ENCODE data around the gene TRDN.

TRDN gene

DNA sequence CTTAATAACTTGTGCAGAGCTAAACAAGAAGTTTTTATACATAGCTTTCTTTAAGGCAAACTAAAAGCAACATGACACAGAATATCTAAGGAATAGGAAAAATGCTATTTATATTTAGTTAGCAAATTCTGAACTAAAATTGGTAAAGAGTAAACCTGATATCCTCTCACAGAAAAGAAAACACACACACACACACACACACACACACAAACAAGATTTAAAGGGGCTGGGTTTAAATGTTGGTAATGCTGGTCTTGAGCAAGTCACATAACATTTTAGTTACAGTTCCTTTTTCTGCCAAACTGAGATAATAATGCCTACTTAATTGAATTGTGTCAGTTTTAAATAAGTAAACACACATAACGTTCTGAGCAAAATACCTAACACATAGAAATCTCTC is 1.6 kb downstream of the TRDN start:
- Histone ChIP-seq H3K27me3 (no peaks in the 10 kb centered on the region), H3K4me3 (no peak overlapping the region), H3K4me1 (no peaks in the 10 kb centered on the region), H3K36me3 (no peaks in the 10 kb centered on the region), H3K4me2 (no peak overlapping the region), H4K20me1 (no peaks in the 10 kb centered on the region), H3K27ac (no peak overlapping the region), H3K9ac (no peak overlapping the region), H3K9me3 (no peaks in the 10 kb centered on the region)
- TF ChIP-seq Cebpa-rat (IDR thresholded peaks at IDR 0.05): no peak

DNA sequence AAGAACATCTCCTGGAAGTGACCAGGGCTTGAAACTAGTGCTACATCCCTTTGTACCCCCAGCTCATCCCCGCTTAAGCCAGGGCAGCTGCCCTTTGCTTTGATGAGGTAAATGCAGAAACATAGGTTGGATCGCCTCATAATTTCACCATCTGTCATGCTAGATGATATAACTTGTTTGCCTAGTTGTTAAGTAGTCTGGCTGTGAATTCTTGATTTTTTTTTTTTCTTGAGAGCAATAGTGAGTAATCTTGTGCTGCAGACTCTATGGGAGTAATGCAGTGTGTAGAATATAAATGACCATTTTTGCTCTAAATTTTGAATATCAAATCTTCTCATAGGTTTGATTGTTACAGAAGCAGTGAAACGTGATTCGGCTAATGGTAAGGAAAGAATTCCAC is 4.1 kb downstream of the TRDN start:
- H3K4me1 ChIP-seq: no peaks in the 10 kb centered on the region
- H3K9me3 ChIP-seq: no peaks in the 10 kb centered on the region
- no peak overlapping the region for H3K27ac ChIP-seq
- H3K27me3 ChIP-seq: no peaks in the 10 kb centered on the region
- no peak overlapping the region for H3K9ac ChIP-seq
- H3K36me3 ChIP-seq: no peaks in the 10 kb centered on the region
- H3K4me3 ChIP-seq: no peak overlapping the region
- no peak for TF ChIP-seq Cebpa-rat (IDR thresholded peaks at IDR 0.05)
- no peaks in the 10 kb centered on the region for H4K20me1 ChIP-seq
- no peak overlapping the region for H3K4me2 ChIP-seq

DNA sequence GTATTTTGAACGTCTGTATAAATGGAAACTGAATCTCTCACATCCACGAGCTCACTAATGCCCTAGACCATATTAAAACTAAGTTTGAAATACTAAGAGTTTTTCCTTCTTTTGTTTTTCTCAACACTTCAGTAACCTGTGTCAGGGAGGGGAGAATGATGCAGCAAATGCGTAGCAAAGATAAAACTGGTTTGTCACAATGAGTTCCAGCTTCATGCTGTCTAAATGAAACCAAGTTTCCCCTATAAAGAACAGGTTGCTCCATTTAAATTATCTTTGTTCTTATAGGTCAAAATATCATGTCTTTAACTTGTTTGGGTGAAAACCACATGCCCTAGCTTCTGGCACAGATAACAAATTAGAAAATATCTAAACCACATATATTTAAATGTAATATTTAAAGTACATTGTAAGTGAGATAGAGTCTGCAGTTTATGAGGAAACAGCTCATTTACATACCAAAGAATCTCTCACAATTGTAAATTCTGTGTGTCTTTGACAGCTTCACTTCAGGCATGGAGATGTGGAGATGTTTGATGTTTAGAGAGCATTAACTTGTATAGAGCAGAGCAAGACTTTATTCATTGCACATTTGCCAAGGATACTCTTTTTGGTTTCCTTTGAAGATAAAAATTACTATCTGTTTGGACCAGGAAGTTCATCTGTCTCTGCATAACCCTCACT is 7.3 kb downstream of the TRDN start:
- H3K27me3 ChIP-seq: no peaks in the 10 kb centered on the region
- no peaks in the 10 kb centered on the region for H4K20me1 ChIP-seq
- H3K9ac ChIP-seq: no peak overlapping the region
- no peak for TF ChIP-seq Cebpa-rat (IDR thresholded peaks at IDR 0.05)
- no peaks in the 10 kb centered on the region for H3K9me3 ChIP-seq
- H3K4me2 ChIP-seq: no peak overlapping the region
- no peaks in the 10 kb centered on the region for H3K36me3 ChIP-seq
- H3K4me1 ChIP-seq: no peaks in the 10 kb centered on the region
- no peak overlapping the region for H3K27ac ChIP-seq
- no peak overlapping the region for H3K4me3 ChIP-seq

DNA sequence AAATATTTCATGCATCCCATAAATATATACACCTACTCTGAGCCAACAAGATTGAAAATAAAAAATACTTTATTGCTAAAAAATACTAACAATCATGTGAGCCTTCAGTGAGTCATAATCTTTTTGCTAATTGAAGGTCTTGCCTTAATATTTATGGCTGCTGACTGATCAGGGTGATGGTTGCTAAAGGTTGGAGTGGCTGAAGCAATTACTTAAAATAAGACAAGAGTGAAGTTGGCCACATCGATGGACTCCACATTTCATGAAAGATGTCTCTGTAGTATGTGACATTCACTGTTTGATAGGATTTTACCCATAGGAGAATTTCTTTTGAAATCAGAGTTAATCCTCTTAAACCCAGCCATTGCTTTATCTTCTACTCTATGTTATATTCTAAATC is 11.1 kb downstream of the TRDN start:
- H3K4me1 ChIP-seq: no peaks in the 10 kb centered on the region
- no peak for TF ChIP-seq Cebpa-rat (IDR thresholded peaks at IDR 0.05)
- H4K20me1 ChIP-seq: no peaks in the 10 kb centered on the region
- H3K27ac ChIP-seq: no peak overlapping the region
- no peak overlapping the region for H3K9ac ChIP-seq
- no peak overlapping the region for H3K4me3 ChIP-seq
- H3K4me2 ChIP-seq: no peak overlapping the region
- H3K36me3 ChIP-seq: no peaks in the 10 kb centered on the region
- H3K27me3 ChIP-seq: no peaks in the 10 kb centered on the region
- H3K9me3 ChIP-seq: no peaks in the 10 kb centered on the region

DNA sequence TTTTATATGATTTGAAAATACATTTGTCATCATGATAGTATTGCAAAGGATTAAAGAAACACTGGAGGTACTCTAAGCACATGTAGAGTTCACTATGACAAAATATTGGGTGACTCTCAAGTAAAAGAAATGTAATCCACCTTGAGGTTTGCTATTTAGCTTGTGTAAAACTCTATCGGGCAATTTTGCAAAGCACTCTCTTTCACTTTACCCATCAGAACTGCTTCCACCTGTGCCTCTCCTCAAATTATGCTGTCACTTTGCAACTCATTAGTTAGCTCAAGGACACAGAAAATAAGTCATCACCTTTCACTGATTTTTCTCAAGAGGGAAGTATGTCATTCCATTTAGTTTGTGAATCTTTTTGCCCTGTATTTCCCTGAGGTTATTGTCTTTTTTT is 14.0 kb downstream of the TRDN start:
- H3K9ac ChIP-seq: no peak overlapping the region
- no peaks in the 10 kb centered on the region for H3K27me3 ChIP-seq
- no peaks in the 10 kb centered on the region for H4K20me1 ChIP-seq
- no peaks in the 10 kb centered on the region for H3K36me3 ChIP-seq
- no peak for TF ChIP-seq Cebpa-rat (IDR thresholded peaks at IDR 0.05)
- no peak overlapping the region for H3K4me2 ChIP-seq
- H3K4me1 ChIP-seq: no peaks in the 10 kb centered on the region
- H3K27ac ChIP-seq: no peak overlapping the region
- no peaks in the 10 kb centered on the region for H3K9me3 ChIP-seq
- no peak overlapping the region for H3K4me3 ChIP-seq

DNA sequence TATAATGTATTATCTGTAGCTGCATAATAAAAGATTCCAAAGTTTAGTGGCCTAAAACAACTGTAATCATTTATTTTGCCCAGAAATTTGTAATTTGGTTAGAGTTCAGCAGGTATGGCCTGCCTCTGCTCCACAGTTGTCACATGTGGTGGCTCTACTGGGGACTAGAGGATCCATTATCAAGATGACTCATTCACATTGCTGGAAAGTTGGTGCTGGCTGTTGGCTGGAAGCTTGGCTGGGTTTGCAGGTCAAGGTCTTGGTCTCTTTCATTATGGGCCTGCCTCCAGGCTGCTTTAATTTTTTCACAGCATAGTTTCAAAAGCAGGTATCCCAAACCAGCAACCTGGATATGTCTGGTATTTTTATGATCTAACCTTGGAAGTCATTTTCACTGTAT is 17.6 kb downstream of the TRDN start:
- no peaks in the 10 kb centered on the region for H3K27me3 ChIP-seq
- H3K27ac ChIP-seq: no peak overlapping the region
- no peak overlapping the region for H3K9ac ChIP-seq
- no peak for TF ChIP-seq Cebpa-rat (IDR thresholded peaks at IDR 0.05)
- H3K4me3 ChIP-seq: no peak overlapping the region
- H3K9me3 ChIP-seq: no peaks in the 10 kb centered on the region
- no peaks in the 10 kb centered on the region for H3K4me1 ChIP-seq
- no peak overlapping the region for H3K4me2 ChIP-seq
- H4K20me1 ChIP-seq: no peaks in the 10 kb centered on the region
- no peaks in the 10 kb centered on the region for H3K36me3 ChIP-seq

DNA sequence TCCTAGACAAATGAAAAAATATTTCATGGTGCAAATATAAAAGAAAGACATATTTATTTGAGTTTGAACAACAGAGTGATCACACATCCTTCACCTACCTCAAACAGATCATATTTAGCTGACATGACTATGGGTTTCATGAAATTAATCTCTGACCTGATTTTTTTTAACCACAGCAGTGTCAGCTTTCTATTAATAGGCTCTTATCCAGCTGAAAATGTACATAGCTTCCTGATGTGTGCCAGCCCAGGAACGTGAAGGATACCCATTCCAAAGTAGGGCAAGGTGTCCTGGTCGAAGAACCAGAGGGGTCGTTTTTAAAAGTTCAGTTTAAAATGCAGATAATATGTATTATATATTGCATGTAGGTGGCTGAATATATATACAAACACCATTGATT is 19.8 kb downstream of the TRDN start:
- TF ChIP-seq Cebpa-rat (IDR thresholded peaks at IDR 0.05): no peak
- Histone ChIP-seq H3K4me1 (no peaks in the 10 kb centered on the region), H3K4me2 (no peak overlapping the region), H3K9ac (no peak overlapping the region), H4K20me1 (no peaks in the 10 kb centered on the region), H3K9me3 (no peaks in the 10 kb centered on the region), H3K4me3 (no peak overlapping the region), H3K27me3 (no peaks in the 10 kb centered on the region), H3K27ac (no peak overlapping the region), H3K36me3 (no peaks in the 10 kb centered on the region)

DNA sequence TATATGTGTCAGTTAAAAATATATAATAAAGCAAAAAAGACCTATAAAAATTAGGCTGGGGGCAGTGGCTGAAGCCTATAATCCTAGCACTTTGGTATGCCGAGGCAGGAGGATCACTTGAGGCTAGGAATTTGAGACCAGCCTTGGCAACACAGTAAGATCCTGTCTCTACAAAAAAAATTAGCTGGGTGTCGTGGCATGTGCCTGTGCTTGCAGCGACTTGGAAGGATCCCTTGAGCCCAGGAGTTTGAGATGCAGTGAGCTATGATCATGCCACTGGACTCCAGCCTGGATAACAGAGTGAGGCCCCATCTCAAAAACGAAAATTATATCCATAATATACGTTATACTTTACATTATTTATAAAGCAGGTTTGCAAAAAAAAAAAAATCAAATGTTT is 20.7 kb downstream of the TRDN start:
- H3K36me3 ChIP-seq: no peaks in the 10 kb centered on the region
- H3K4me1 ChIP-seq: no peaks in the 10 kb centered on the region
- no peak overlapping the region for H3K4me3 ChIP-seq
- H3K4me2 ChIP-seq: no peak overlapping the region
- no peak overlapping the region for H3K27ac ChIP-seq
- no peak for TF ChIP-seq Cebpa-rat (IDR thresholded peaks at IDR 0.05)
- H3K27me3 ChIP-seq: no peaks in the 10 kb centered on the region
- no peaks in the 10 kb centered on the region for H4K20me1 ChIP-seq
- H3K9ac ChIP-seq: no peak overlapping the region
- H3K9me3 ChIP-seq: no peaks in the 10 kb centered on the region

DNA sequence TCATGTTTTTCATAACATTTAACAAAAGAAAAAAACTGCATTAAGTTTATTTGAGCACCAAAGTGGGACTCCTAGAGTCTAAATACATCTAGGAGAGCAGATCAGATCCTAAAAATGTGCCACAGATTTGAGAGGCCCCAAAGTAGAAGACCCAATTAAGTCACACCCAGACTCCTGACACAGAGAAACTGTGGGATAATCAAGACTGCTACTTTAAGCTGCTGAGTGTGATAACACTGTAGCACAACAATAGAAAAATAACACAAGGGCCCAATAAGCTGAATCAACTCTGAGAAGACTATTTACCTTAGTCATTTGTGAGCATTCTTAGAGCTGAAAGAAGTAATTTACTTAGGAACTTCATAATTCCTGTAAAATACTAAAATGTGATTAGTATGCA is 26.0 kb downstream of the TRDN start:
- TF ChIP-seq Cebpa-rat (IDR thresholded peaks at IDR 0.05): no peak
- Histone ChIP-seq H3K36me3 (no peaks in the 10 kb centered on the region), H3K9me3 (no peaks in the 10 kb centered on the region), H3K9ac (no peak overlapping the region), H4K20me1 (no peaks in the 10 kb centered on the region), H3K4me3 (no peak overlapping the region), H3K27me3 (no peaks in the 10 kb centered on the region), H3K4me2 (no peak overlapping the region), H3K4me1 (no peaks in the 10 kb centered on the region), H3K27ac (no peak overlapping the region)

DNA sequence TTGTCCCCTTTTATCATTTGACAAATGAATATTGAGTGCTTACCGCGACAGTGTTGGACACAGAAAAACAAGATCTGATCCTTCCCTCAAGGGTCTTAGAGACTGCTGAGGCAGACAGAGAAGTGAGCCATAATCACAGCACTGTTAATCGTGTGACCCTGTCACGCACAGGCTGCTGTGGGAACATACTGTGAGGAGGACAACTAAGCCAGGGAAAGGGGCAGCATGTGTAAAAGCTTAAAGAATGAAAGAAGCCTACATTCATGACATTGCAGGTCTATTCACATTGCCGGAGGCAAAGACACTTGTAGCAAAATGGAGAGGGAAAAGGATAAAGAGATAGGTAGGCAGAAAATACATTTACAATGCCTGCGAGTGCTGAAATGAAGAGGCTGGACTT is 32.7 kb downstream of the TRDN start:
- Histone ChIP-seq H3K4me1 (no peaks in the 10 kb centered on the region), H3K9ac (no peak overlapping the region), H3K4me3 (no peak overlapping the region), H3K9me3 (no peaks in the 10 kb centered on the region), H4K20me1 (no peaks in the 10 kb centered on the region), H3K36me3 (no peaks in the 10 kb centered on the region), H3K4me2 (no peak overlapping the region), H3K27ac (no peak overlapping the region), H3K27me3 (no peaks in the 10 kb centered on the region)
- TF ChIP-seq Cebpa-rat (IDR thresholded peaks at IDR 0.05): no peak

DNA sequence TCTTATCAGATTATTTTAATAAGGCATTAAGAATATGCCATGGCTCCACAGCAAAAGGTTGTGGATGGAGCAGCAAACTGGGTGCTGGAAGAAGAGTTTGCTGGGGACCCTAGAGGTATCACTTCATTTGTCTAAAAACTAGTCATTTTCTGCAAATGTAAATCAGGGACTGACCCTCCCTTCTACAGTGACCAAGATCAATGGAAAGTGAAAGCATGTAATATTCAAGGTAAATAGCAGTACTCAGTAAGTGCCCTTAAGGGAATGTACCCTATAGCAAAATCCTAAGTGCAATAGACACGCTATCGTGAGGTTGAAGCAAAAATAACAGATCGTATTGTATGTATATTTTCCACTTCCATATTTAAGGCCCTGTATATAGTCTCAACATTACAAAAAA is 38.7 kb downstream of the TRDN start:
- H4K20me1 ChIP-seq: no peaks in the 10 kb centered on the region
- no peaks in the 10 kb centered on the region for H3K4me1 ChIP-seq
- H3K27ac ChIP-seq: no peak overlapping the region
- H3K9me3 ChIP-seq: no peaks in the 10 kb centered on the region
- H3K9ac ChIP-seq: no peak overlapping the region
- no peaks in the 10 kb centered on the region for H3K36me3 ChIP-seq
- no peak overlapping the region for H3K4me2 ChIP-seq
- no peak overlapping the region for H3K4me3 ChIP-seq
- H3K27me3 ChIP-seq: no peaks in the 10 kb centered on the region
- no peak for TF ChIP-seq Cebpa-rat (IDR thresholded peaks at IDR 0.05)
